NK-92 (cell line): ENCODE results near the gene PRM1.

ENCODE experiments used
- DNase-seq: peaks from one replicate; lab custom pipeline; 2025; ENCODE audit not compliant: unreplicated experiment; lab: John Stamatoyannopoulos, UW

PRM1 gene, protein sequence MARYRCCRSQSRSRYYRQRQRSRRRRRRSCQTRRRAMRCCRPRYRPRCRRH

DNA sequence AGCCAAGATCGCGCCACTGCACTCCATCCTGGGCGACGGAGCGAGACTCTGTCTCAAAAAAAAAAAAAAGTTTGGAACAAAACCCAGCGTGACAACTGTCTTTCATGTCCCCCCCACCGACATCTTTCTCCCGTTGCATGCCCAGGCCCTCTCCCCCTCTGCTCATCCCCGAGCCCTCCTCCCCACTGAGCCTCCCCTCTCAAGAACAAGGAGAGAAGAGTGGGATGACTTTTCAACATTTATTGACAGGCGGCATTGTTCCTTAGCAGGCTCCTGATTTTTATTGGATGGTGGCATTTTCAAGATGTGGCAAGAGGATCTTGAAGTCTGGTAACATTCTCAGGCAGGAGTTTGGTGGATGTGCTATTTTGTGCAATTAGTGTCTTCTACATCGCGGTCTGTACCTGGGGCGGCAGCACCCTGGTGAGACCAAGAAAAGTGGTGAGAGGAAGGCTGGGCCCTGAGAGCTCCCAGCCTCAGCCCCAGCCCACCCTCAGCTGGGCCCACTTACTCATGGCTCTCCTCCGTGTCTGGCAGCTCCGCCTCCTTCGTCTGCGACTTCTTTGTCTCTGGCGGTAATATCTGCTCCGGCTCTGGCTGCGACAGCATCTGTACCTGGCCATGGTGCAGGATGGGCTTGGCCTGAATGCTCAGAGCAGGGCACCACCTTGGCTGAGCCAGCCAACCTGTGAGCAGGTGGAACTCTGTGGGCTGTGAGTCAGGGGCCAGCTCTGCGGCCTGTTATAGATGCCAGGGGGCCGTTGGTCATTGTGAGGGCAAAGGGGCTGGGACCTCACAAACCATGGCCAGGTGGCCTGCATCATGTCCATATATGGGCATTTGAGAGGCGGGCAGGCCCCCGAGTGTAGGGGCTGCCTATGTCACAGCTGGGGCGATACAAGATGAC is at the start of gene PRM1:
TSS of gene PRM1 (minus strand) at position 715 of the 907 bp plus-strand sequence. CDS start at position 623, 92 bp downstream.
- no peak for DNase-seq

- DNase-seq = no peak
Measured at GRCh38 chr16:11330526-11331237, 49.6 kb upstream of the PRM1 start.

- DNase-seq = no peak
Measured at GRCh38 chr16:11329891-11330290, 48.8 kb upstream of the PRM1 start.

- DNase-seq = no peak
Measured at GRCh38 chr16:11329071-11329491, 48.0 kb upstream of the PRM1 start.

DNA sequence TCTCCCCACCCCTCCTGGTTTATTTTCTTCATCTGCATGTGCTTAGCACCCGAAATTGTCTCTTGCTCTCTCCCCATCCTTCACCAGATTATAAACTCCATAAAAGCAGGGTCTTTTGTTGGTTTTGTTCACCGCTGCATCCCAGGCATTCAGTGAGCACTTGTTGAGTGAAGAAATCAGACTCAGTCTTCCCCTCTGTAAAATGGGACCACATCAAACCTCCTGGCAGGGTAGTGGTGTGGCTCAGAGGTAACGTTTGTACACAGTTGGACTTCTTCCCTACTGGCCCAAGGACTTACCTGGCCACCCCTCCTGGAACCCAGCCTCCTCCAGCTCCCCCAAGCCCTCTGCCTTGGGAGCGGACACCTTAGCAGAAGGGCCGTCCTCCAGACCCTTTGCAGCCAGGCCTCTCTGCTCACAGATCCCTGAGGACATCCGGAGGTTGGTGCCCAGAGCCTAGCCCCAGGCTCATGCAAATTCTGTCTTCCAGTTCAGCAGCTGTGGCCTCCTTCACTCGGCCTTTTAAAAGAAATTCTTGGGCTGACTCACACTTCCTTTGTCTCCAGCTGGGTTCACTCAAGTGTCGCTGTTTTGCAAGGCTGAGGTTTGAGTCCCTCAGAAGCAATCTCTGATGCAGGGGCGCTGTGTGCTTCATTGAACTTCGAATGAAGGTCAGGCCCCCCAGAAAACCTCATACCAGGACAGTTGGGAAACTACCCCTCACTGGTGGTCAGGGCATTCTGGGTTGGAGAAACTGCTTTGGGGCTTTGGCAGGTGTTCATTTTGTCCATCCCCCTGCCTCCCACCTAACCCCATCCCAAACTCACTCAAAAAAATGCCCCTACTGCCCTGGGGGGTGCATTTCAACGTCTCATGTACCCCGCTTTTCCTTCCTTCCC is 47.3 kb upstream of the PRM1 start:
- no peak for DNase-seq

GRCh38 chr16:11327277-11328171 is 46.4 kb upstream of the PRM1 start:
- DNase-seq = no peak

DNA sequence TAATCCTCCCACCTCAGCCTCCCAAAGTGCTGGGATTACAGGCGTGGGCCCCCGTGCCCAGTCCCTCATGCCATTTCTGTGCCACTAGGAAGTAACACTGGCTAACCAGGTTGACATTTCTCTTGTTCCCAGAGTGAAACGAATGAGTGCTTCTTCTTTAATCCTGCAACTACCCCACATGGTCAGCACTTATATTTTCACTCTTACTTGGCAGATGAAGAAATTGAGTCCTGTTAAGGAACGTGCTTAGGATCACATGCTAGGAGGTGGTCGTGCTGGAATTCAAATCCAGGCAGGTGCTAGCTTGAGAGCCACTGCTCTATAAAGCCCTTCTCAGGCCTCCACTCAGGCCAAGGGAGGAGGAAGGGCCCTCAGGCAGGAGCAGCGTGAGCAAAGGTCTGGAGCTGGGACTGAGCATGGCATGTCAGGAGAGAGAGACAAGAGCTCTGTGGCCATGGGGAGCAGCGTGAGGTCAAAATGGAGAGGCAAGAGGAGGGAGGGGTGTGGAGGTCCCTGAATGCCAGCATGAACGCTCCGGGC is 45.7 kb upstream of the PRM1 start:
- DNase-seq = no peak

DNA sequence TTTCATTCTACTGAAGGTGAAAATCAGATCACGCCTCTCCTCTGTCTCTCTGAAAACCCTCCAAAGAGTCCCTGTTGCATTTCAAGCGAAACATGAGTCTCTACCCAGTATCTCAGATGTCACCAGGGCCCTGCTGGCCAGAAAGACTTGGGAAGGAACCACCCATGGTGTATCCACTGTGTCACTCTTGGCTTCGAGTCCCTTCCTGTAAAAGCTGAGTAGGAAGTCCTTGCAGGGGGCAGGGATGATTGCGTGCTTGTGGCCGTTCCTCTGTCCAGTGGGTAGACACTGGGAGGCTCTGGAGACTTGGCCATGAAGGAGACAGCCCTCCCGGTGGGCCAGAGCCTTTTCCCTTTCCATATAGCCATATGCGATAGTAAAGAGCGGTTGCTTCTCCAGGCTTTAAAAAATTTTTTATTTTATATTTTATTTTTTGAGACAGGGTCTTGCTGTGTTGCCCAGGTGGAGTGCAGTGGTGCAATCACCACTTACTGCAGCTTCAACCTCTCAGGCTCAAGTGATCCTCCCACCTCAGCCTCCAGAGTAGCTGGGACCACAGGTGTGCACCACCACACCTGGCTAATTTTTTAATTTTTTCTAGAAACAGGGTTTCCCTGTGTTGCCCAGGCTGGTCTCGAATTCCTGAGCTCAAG is 45.1 kb upstream of the PRM1 start:
- DNase-seq = no peak

GRCh38 chr16:11325404-11326083 is 44.4 kb upstream of the PRM1 start:
- no peak for DNase-seq

DNA sequence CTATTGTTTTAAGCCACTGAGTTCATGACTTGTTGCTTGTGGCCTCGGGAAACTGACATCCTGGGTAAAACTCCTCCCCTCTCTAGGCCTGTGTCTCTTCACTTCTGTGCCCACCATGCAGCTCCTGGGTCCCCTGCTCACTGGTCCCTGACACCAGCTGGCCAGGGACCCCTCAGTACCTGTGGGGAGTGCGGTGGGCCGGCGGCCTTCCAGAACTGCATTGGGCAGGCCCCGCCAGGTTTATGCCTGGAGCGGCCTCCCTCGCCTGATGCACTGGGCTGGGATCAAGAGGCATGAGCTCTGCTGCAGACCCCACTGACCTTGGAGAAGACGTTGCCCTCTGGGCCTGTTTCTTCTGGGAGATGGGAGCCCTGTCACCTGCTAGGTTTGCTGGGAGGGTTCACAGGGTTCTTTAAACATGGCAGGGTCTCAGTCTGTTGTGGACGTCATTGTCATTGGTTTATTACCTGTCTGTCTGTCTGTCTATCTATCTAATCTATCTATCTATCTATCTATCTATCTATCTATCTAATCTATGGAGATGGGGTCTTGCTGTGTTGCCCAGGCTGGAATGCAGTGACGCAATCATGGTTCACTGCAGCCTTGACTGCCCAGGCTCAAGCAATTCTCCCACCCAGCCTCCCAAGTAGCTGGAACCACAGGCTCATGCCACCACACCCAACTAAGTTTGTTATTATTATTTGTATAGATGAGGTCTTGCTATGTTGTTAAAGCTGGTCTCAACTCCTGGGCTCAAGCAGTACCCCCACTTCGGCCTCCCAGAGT is 42.6 kb upstream of the PRM1 start:
- DNase-seq = no peak

DNA sequence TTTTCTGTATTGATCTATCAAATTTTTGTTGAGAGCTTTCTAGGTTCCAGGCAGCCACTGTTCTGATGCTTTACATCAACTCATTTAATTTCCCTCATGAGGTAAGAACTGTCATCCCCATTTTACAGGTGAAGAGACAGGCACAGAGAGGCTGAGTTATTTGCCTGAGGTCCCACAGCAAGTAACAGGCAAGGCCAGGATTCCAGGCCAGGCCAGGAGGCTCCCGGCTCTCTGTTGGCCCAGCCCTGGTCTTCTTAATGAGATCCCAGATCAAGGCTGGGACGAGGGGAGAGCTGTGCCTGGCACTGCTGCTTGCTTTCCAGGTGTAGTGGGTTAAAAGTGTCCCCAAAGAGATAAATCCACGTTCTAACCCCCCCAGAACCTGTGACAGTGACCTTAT is 41.7 kb upstream of the PRM1 start:
- DNase-seq = no peak

DNA sequence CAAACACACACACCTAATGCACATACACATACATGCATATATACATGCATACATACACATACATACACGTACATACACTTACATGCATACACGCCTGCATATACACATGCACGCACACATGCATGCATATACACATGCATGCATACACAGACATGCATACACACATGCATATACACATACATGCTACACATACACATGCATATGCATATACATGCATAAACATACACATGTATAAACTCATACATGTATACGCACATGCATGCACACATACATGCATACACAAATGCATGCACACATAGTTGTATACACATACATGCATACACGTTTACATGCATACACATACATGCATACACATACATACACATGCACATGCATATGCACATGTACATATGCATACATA is 40.5 kb upstream of the PRM1 start:
- DNase-seq = no peak

DNA sequence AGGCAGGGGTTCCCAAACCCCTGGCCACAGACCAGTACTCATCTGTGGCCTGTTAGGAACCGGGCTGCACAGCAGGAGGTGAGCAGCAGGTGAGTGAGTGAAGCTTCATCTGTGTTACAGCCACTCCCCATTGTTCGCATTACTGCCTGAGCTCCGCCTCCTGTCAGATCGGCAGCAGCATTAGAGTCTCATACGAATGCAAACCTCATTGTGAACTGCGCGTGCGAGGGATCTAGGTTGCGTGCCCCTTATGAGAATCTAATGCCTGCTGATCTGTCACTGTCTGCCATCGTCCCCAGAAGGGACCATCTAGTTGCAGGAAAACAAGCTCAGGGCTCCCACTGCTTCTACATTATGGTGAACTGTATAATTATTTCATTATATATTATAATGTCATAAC is 39.0 kb upstream of the PRM1 start:
- no peak for DNase-seq

GRCh38 chr16:11319529-11320146 is 38.5 kb upstream of the PRM1 start:
- DNase-seq = no peak

- no peak for DNase-seq
Measured at GRCh38 chr16:11318817-11319216, 37.7 kb upstream of the PRM1 start.

- no peak for DNase-seq
Measured at GRCh38 chr16:11316331-11317015, 35.3 kb upstream of the PRM1 start.

- DNase-seq = no peak
Measured at GRCh38 chr16:11315510-11315909, 34.4 kb upstream of the PRM1 start.
